Small intestine (tissue), 7 donors: ENCODE data around the gene KCNK17. TPM values are rescaled to one million over a fixed set of nuclear protein-coding genes. Genes with fewer than 3 reads are reported as not detected.

Experiments
- DNase-seq, 2 donors: peaks; one replicate each; pipeline versions ENCODE4 v3.0.0 to v3.0.0-alpha.2; 2013
- FAIRE-seq: peaks from 2 replicates; lab custom pipeline; 2012; peaks lifted over from hg19 to GRCh38; lab: Jason Lieb, UNC
- H3K27ac ChIP-seq, 3 donors: one replicate each; pipeline ENCODE4 v1.5.1; 2013; ENCODE audit warnings: low read length in 2 of 3, mild to moderate bottlenecking in 2 of 3, control low read depth in 1 of 3, inconsistent platforms in 1 of 3, low read depth in 1 of 3, moderate library complexity in 1 of 3
- H3K27me3 ChIP-seq, 3 donors: one replicate each; pipeline ENCODE4 v1.6.1; 2013; ENCODE audit warnings: low read length in 3 of 3, inconsistent platforms in 1 of 3; ENCODE audit not compliant: control insufficient read depth in 3 of 3, insufficient read depth in 3 of 3
- H3K36me3 ChIP-seq, 3 donors: one replicate each; pipeline ENCODE4 v1.6.1; 2013; ENCODE audit warnings: low read length in 3 of 3, inconsistent platforms in 1 of 3, low read depth in 1 of 3, mild to moderate bottlenecking in 1 of 3, moderate library complexity in 1 of 3; ENCODE audit not compliant: control insufficient read depth in 3 of 3, insufficient read depth in 2 of 3
- H3K4me1 ChIP-seq, 3 donors: one replicate each; pipeline ENCODE4 v1.6.1; 2013; ENCODE audit warnings: low read length in 2 of 3, inconsistent platforms in 1 of 3, low read depth in 1 of 3, mild to moderate bottlenecking in 1 of 3, moderate library complexity in 1 of 3; ENCODE audit not compliant: control insufficient read depth in 3 of 3, insufficient read depth in 2 of 3
- H3K4me3 ChIP-seq, 3 donors: one replicate each; pipeline ENCODE4 v1.5.1; 2013; ENCODE audit warnings: low read length in 3 of 3, control low read depth in 1 of 3, inconsistent platforms in 1 of 3, low read depth in 1 of 3, mild to moderate bottlenecking in 1 of 3, moderate library complexity in 1 of 3
- H3K9me3 ChIP-seq, 2 donors: one replicate each; pipeline ENCODE4 v1.6.1; 2013; ENCODE audit warnings: low read depth in 1 of 2, low read length in 1 of 2; ENCODE audit not compliant: control insufficient read depth in 2 of 2, insufficient read depth in 1 of 2
- WGBS, 3 donors: extraction: QIAGEN DNeasy Blood & Tissue Kit; methylation state at CpG; one replicate each; pipeline ENCODE4 v1.1.7; 2013; 5-methylcytosine and 5-hydroxymethylcytosine counted together
- polyA plus RNA-seq, 4 donors: library from polyadenylated mRNA; stranded (reverse) in 3 of 4; unstranded in 1 of 4; fragments of 200-250 nt in 3 of 4; fragments of 120-200 nt in 1 of 4; gene quantifications; one replicate each; pipeline versions ENCODE4 v1.2.1 to v1.2.3, GENCODE V29; 2013
- donor health status: healthy with polysubstance abuse.
- donor health status: control.
- donor health status: control.
- donor health status: Bipolar disorder and iron deficiency.
- donor health status: healthy.

KCNK17 gene
- polyA plus RNA-seq, 4 donors = 0.45 to 1.4 (median 1.3) TPM; not detected in 1

- DNase-seq (no peak), FAIRE-seq (no peak)
- Histone ChIP-seq H3K27ac (no peak overlapping the region), H3K36me3 (no peaks in the 10 kb centered on the region), H3K27me3 (peaks cover 0 to 15% (median 3%) of the 10 kb centered on the region in 3 donors), H3K4me3 (no peak overlapping the region), H3K4me1 (no peaks in the 10 kb centered on the region), H3K9me3 (no peaks in the 10 kb centered on the region)
- WGBS, 3 donors = 70 to 80% (median 80%) methylated on average over 3 of the region's 3 CpGs
Measured at GRCh38 chr6:39330057-39330456, 15.8 kb upstream of the KCNK17 start.

DNA sequence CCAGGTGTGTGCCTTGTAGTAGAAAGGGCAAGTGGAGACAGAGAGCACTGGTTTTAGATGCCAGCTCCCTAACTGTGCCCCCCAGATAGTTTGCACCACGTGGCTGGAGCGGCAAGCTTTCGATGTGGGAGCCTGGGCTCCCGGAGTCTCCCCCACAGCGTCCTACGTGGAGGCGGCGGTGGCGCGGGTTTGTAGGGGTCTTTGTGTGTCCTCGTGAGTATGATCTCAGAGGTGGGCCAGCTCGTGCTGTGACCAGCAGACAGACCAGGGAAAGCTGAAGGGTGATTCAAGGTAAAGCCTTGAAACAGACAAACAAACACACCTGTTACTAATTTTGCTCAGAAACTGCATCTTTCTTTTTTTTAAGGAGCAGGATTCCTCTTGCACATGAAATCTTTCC, 13.8 kb upstream of the KCNK17 start:
- Histone ChIP-seq H3K36me3 (no peaks in the 10 kb centered on the region), H3K4me1 (no peaks in the 10 kb centered on the region), H3K4me3 (no peak overlapping the region), H3K27me3 (peaks cover 0 to 15% (median 3%) of the 10 kb centered on the region in 3 donors), H3K27ac (no peak overlapping the region), H3K9me3 (no peaks in the 10 kb centered on the region)
- no peak for DNase-seq
- no peak for FAIRE-seq
- WGBS, 3 donors = 85 to 90% (median 87%) methylated on average over 12 of the region's 12 CpGs

- Histone ChIP-seq H3K36me3 (no peaks in the 10 kb centered on the region), H3K4me1 (no peaks in the 10 kb centered on the region), H3K27me3 (peaks cover 0 to 14% (median 3%) of the 10 kb centered on the region in 3 donors), H3K9me3 (no peaks in the 10 kb centered on the region), H3K27ac (no peak overlapping the region), H3K4me3 (no peak overlapping the region)
- 47 to 66% (median 55%) methylated on average over 5 of the region's 5 CpGs for WGBS, 3 donors
- no peak for DNase-seq
- no peak for FAIRE-seq
Measured at GRCh38 chr6:39327507-39327906, 13.3 kb upstream of the KCNK17 start.

DNA sequence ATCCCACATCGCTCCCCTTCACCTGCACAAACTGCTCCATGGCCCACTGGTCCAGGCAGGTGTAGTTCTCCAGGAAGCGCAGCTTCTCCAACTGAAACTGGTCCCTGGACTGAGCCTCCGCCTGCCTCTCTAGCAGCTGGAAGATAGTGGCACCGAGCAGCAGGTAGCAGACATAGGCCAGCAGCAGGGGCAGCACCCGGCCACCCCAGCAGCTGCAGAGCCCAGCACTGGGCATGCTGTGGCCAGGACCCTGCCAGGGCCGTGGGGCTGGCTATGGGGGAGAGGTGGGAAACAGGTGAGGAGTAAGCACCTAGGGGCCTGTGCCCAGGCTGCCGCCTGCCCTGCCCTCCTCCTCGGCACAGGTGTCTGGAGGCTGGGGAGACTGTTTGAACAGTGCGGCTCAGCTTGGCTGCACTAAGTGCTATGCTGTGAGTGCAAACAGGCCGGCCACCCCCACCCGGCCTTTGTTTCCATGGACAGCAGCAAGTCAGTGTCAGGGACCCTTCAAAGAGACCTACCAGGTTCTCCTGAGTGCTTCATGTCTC, 8.2 kb upstream of the KCNK17 start, which contains the start of gene KCNK16:
TSS of gene KCNK16 (minus strand) at position 397 of the 545 bp plus-strand sequence. CDS start at position 235, 162 bp downstream.
- FAIRE-seq (no peak), DNase-seq (no peak)
- Histone ChIP-seq H3K36me3 (no peaks in the 10 kb centered on the region), H3K9me3 (no peaks in the 10 kb centered on the region), H3K27ac (no peak within 1 kb of the TSS), H3K27me3 (peaks cover 0 to 6% (median 0%) of the 10 kb centered on the region in 3 donors), H3K4me1 (no peaks in the 10 kb centered on the region), H3K4me3 (no peak within 1 kb of the TSS)
- WGBS, 3 donors = 72 to 82% (median 72%) methylated on average over 10 to 11 of the region's 11 CpGs

DNA sequence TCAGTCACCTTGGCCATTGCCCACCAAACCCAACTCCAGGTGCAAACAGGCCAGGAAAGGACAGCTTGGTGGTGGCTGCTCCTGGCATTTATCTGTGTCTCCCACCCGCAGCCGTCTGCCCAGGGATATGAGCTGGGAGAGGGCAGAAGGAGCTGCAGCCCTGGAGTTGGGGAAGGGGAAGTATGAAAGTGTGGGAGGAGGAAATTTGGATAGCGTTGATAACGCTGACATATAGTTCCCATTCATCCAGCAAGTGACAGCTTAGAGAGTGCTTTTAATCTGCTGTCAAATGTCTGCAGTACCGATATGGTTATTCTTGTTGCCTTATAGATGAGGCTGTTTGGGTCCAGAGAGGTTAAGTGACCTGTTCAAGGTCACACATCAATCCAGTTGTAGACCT, 7.5 kb upstream of the KCNK17 start:
- 64 to 77% (median 73%) methylated on average over 5 of the region's 5 CpGs for WGBS, 3 donors
- H3K4me3 ChIP-seq = no peak overlapping the region
- DNase-seq (no peak), FAIRE-seq (no peak)
- H3K36me3 ChIP-seq = no peaks in the 10 kb centered on the region
- peaks cover 0 to 6% (median 0%) of the 10 kb centered on the region in 3 donors for H3K27me3 ChIP-seq
- H3K27ac ChIP-seq = no peak overlapping the region
- H3K9me3 ChIP-seq = no peaks in the 10 kb centered on the region
- no peaks in the 10 kb centered on the region for H3K4me1 ChIP-seq

- FAIRE-seq (no peak), DNase-seq (no peak)
- Histone ChIP-seq H3K4me3 (no peak overlapping the region), H3K27ac (no peak overlapping the region), H3K27me3 (peaks cover 0 to 16% (median 0%) of the 10 kb centered on the region in 3 donors), H3K9me3 (no peaks in the 10 kb centered on the region), H3K36me3 (no peaks in the 10 kb centered on the region), H3K4me1 (no peaks in the 10 kb centered on the region)
- 55 to 73% (median 66%) methylated on average over 10 of the region's 10 CpGs for WGBS, 3 donors
Measured at GRCh38 chr6:39320363-39320984, 6.3 kb upstream of the KCNK17 start.

- no peak for DNase-seq
Measured at GRCh38 chr6:39319621-39320362, 5.6 kb upstream of the KCNK17 start.

DNA sequence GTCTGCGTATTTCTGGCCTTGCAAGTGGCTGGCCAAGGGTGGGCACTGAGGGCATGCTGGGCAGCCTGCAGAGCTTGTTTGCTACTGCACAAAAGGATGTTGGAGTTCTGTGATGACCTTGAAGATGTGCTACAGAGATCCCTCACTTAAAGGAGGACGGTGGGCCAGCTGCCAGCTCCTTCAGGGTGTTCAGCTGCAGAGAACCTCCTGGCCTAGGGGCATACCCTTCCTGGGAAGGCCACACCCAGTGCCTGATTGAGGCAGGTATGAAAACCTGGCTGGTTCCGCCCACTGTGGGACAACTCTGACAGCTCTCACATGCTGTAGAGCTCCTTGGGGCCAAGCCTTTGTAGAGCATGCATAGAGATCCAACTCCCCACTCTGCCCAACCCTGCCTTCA, 3.0 kb upstream of the KCNK17 start:
- DNase-seq (no peak), FAIRE-seq (no peak)
- Histone ChIP-seq H3K9me3 (no peaks in the 10 kb centered on the region), H3K27me3 (peaks cover 4 to 48% (median 5%) of the 10 kb centered on the region in 3 donors), H3K27ac (no peak overlapping the region), H3K4me3 (no peak overlapping the region), H3K36me3 (no peaks in the 10 kb centered on the region), H3K4me1 (peaks cover 0 to 5% (median 0%) of the 10 kb centered on the region in 3 donors)
- WGBS, 3 donors = 75 to 84% (median 82%) methylated on average over 3 of the region's 3 CpGs

More at GRCh38 chr6:39319621-39320362, 5.6 kb upstream of the KCNK17 start:
- Histone ChIP-seq H3K9me3 (no peaks in the 10 kb centered on the region), H3K4me3 (no peak overlapping the region), H3K36me3 (no peaks in the 10 kb centered on the region), H3K27ac (no peak overlapping the region), H3K27me3 (peaks cover 0 to 22% (median 2%) of the 10 kb centered on the region in 3 donors), H3K4me1 (no peaks in the 10 kb centered on the region)
- no peak for FAIRE-seq
- WGBS, 3 donors = 58 to 69% (median 64%) methylated on average over 13 of the region's 13 CpGs
